GM08714 (cell line): Measurements from ENCODE around the gene VCX3A.
"Not testable (repeated sequence)": the region's sequence is repeated elsewhere in the genome, so short reads cannot be mapped to it uniquely, and the experiment has no call there.

Source experiments
- H3K4me3 ChIP-seq: fragments of 200-500 bp; sonication (Bioruptor generic); 2 replicates; pipeline ENCODE4 v1.5.1; 2014; ENCODE audit warnings: mild to moderate bottlenecking, low read length, inconsistent platforms
- ZNF274 ChIP-seq: IDR thresholded peaks from 2 replicates; pipeline ENCODE4 v1.6.1; 2012; ENCODE audit warnings: mild to moderate bottlenecking, low read depth, low read length

Gene VCX3A

DNA sequence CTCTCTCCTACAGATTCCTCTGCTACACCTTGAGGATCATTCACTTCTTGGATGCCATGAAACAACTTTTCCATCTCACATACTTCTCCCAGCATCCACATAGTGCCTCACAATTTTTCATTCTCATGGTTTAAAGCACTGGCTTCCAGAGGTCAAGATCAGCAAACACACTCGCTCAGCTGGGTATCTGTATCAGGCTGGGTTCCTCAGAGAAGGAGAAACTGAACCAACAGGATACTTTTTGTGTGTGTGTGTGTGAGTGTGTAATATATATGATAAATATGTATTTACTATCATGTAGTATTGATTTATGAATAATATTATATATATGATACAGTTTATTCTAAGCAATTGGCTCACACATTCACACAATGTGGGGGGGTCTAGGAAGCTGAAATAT, at the start of gene VCX3A:
Gene VCX3A, minus strand, starts transcription at position 101 of the 400 bp plus-strand sequence. CDS start 621 bp downstream, outside the sequence.
- not testable (repeated sequence) for H3K4me3 ChIP-seq

DNA sequence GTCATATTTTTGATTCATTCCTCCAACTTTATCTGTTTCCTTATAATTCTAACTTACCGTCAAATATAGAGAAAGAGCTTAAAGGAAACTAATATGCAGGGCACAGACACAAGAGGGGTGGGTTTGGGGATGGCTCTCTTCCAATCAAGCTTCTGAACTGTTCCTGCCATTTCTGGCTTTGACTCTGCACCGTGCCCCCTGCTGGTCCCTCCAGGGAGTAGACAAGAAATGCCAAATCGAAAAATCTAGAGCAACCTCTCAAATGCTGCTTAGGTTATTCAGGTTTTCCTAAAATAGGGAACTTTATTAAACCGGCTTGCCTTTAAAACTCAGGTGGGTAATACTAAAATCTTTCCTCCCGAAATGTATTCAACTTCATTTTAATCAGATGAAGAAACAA, 39.8 kb upstream of the VCX3A start:
- no peak for TF ChIP-seq ZNF274
- no peak overlapping the region for H3K4me3 ChIP-seq

- H3K4me3 ChIP-seq: no peak overlapping the region
- TF ChIP-seq ZNF274: no peak
Measured at GRCh38 chrX:6568031-6568430, 33.1 kb upstream of the VCX3A start.

GRCh38 chrX:6558979-6559378, 24.1 kb upstream of the VCX3A start:
- no peak overlapping the region for H3K4me3 ChIP-seq
- no peak for TF ChIP-seq ZNF274

- TF ChIP-seq ZNF274: no peak
Measured at GRCh38 chrX:6557690-6558089, 22.8 kb upstream of the VCX3A start.

DNA sequence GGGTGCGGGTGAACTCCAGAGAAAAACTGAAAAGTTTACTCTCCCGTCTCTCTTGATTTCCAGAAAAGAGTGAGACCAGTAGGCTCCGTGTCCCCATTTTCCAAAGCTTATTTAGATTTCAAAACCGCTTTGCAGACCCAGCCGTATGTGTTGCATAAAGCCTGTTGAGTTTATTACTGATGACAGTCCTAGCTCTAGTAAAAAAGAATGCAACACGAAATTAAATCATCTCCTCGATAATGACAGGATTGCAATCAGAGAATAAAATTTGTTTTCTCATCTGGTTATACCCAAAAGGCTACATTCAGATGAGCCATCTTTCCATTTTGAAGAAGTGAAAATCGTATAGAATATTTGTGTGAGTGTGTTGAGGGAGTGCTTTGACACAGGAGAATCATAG, 16.1 kb upstream of the VCX3A start:
- no peak overlapping the region for H3K4me3 ChIP-seq

More at GRCh38 chrX:6557690-6558089, 22.8 kb upstream of the VCX3A start:
- no peak overlapping the region for H3K4me3 ChIP-seq

DNA sequence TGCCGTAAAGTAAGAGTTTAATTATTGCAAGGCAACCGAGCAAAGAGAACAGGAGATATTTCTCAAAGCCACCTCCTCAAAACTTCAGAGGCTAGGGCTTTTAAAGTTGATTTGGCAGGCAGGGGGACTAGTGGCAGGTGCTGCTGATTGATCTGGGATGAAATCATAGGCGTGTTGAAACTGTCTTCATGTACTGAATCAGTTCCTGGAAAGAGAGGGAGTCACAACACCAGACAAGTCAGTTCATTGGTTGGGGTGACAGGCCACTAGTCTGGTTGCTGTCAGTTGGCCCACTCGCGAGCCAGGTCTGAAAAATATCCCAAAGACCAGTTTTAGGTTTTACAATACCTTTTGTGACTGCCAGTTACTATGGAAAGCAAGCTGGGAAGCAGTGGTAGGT, 10.8 kb upstream of the VCX3A start:
- TF ChIP-seq ZNF274: no peak
- H3K4me3 ChIP-seq: no peak overlapping the region

More for the DNA sequence above, 16.1 kb upstream of the VCX3A start:
- TF ChIP-seq ZNF274: no peak

- no peak overlapping the region for H3K4me3 ChIP-seq
- no peak for TF ChIP-seq ZNF274
Measured at GRCh38 chrX:6526564-6527136, 8.3 kb downstream of the VCX3A start.

DNA sequence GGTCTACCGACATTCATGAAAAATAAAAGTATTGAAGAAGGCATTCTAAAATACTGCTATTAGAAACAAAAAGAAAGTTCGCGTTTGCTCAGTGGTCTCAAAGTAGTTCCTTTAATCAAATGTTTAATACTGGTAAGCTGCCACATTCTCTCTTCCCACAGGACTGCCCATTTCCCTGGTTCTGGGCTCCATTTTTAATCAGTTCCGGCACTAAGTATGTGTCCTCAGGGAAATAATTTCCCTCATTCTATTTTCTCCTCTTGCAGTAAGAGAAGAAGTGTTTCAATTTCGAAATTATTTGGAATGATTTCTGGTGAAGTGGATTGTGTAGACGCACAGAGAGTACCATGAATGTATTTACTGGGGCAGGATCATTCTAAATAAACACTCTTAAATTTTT, 17.5 kb downstream of the VCX3A start:
- TF ChIP-seq ZNF274: no peak
- H3K4me3 ChIP-seq: no peak overlapping the region

DNA sequence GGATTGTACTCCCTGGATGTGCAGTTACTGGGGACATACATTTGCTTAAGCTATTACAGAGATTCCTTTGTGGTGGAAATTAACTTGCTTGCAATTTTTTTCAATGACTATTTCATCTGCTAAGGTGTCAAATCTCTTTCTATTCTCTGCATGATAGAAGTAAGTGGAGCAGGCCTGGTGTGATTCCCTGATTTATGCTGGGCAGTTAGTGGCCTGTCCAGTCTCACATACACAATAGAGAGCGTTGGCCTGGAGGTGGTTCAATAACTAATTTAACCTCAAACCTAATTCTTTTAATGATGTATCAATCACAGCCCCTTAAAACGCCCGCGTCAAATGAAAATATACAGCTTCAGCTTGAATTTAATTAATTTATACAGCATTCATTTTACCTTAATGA, 28.5 kb downstream of the VCX3A start:
- TF ChIP-seq ZNF274: no peak
- no peak overlapping the region for H3K4me3 ChIP-seq

DNA sequence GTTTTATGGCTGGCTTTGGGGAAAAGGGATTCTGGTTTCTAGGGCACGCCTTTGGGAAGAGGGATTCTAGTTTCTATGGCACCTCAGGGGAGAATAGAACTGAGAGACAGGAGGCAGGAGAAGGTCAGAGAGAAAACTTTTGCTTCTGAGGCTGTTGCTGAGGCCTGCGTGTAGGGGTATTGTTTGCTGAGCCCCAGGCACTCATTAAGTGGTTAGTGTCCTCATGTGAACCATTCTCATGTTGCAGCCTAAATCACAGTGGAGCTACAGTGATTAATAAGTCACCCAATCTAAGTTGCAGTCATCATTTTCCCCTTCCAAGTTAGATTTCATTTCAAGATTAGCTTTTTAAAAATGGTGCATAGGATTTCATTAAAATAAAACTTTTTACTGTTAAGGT, 29.0 kb downstream of the VCX3A start:
- TF ChIP-seq ZNF274: no peak

GRCh38 chrX:6500719-6501118, 34.2 kb downstream of the VCX3A start:
- H3K4me3 ChIP-seq: no peak overlapping the region
- TF ChIP-seq ZNF274: no peak

More for the DNA sequence above, 29.0 kb downstream of the VCX3A start:
- H3K4me3 ChIP-seq: no peak overlapping the region

GRCh38 chrX:6498324-6498723, 36.6 kb downstream of the VCX3A start:
- no peak overlapping the region for H3K4me3 ChIP-seq
- no peak for TF ChIP-seq ZNF274
